RKO (cell line): ENCODE results near the gene TNP2.

Experiments
- DNase-seq: peaks from one replicate; pipeline ENCODE4 v3.0.0-alpha.2; 2016; ENCODE audit warnings: low spot score

The TNP2 gene

DNA sequence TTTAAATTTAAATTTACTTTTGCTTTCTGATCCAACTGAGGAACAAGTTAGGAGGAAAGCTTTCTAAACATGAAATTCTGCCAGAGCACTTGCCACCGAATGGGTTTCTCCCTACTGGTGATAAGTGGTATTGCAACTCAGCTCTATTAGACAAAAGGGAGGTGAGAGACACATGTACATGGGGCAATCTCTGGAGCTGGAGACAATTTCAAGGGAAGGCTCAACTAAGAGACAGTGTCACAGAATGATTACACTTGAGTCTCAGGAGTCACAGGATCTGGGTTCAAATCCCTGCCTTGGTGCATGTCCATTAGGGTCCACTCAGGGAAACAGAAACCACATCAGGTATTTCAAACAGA lies 50.5 kb downstream of the TNP2 start:
- no peak for DNase-seq
